NB4 (cell line): ENCODE measurements around the gene ASCL2.

Experiments
- CTCF ChIP-seq: IDR thresholded peaks from one replicate; pipeline ENCODE4 v1.5.1; 2012; ENCODE audit warnings: low read depth, low read length
- POLR2A ChIP-seq: IDR thresholded peaks from 2 replicates; pipeline ENCODE4 v1.6.1; 2011; ENCODE audit warnings: mild to moderate bottlenecking; ENCODE audit not compliant: insufficient read length; ENCODE audit errors: extremely low read depth

- TF ChIP-seq CTCF (no peak), POLR2A (no peak)
These were observed 10.9 kb downstream of the ASCL2 start for GRCh38 chr11:2259466-2259830.
